ENCODE measurements around the gene TNFRSF11A. TPM values are rescaled to one million over a fixed set of nuclear protein-coding genes. Genes with fewer than 3 reads are reported as not detected.

The TNFRSF11A gene
- total and polyA plus RNA-seq, 10 donors: 0.29 to 11.8 (median 4.2) TPM

DNA sequence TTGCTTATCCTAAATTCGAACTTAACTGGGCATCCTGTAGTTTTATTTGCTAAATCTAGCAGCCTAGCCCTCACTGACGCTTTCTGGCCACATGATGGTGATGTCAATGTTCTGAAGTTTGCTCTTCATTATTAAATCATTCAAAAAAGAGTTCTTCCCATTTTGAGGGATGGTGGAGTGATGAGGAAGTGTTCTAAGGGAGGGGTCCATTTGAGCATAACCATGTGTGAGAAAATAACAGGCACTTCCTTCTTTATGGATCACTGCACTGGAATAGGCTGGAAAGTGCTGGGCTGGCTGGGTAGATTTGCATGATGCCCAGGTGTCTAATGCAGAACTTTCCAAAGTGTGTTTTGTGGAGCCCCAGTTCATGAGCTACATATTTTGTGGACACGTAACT lies 74.2 kb downstream of the TNFRSF11A start:
- intact Hi-C loops (cut with DNase I; ENCODE audit: low total_unique reads): no loop called here
- no peak for DNase-seq
- TF ChIP-seq, protein P1, sequence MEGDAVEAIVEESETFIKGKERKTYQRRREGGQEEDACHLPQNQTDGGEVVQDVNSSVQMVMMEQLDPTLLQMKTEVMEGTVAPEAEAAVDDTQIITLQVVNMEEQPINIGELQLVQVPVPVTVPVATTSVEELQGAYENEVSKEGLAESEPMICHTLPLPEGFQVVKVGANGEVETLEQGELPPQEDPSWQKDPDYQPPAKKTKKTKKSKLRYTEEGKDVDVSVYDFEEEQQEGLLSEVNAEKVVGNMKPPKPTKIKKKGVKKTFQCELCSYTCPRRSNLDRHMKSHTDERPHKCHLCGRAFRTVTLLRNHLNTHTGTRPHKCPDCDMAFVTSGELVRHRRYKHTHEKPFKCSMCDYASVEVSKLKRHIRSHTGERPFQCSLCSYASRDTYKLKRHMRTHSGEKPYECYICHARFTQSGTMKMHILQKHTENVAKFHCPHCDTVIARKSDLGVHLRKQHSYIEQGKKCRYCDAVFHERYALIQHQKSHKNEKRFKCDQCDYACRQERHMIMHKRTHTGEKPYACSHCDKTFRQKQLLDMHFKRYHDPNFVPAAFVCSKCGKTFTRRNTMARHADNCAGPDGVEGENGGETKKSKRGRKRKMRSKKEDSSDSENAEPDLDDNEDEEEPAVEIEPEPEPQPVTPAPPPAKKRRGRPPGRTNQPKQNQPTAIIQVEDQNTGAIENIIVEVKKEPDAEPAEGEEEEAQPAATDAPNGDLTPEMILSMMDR (IDR thresholded peaks at IDR 0.05 in 8 of 11, conservative IDR thresholded peaks at IDR 0.05 in 3 of 11): no peak
- no peak for TF ChIP-seq POLR2AphosphoS5 (IDR thresholded peaks at IDR 0.05)
- no peak for TF ChIP-seq POLR2A (IDR thresholded peaks at IDR 0.05)
- WGBS, 5 donors: 59 to 85% (median 73%) methylated on average over 3 of the region's 3 CpGs
- H3K36me3 ChIP-seq: no peaks in the 10 kb centered on the region
- no peaks in the 10 kb centered on the region for H3K9me3 ChIP-seq
- H3K27ac ChIP-seq: no peak overlapping the region
- peaks cover 0 to 9% (median 0%) of the 10 kb centered on the region in 6 donors for H3K4me1 ChIP-seq
- no peak overlapping the region for H3K4me3 ChIP-seq
- no peaks in the 10 kb centered on the region for H3K27me3 ChIP-seq (replicated peaks in 1 of 7)

DNA sequence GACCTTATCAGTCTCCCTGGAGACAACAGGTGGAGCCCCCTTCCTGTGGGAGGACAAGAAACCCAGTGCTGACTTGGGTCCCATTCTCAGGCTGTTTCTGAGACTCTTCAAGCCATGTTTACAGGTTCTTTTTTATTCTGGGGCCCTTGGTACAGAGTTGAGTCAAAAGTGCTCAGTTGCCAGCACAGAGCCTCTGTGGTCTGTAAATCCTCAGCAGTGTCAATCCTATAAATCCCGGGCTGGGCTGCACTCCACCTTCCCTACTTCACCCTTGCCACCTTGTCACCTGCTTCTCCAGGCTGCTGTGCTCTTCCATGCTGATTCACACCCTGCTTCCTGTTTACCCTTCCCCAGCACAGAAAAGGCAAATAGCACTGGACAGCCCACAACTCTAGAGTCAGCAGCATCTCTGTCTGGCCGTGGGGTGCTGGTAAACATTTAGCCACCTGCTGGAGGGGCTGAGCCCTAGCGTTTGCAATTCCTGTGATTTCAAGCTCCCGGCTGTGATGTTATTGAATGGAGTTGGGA lies 74.7 kb downstream of the TNFRSF11A start:
- Histone ChIP-seq H3K4me1 (peaks cover 0 to 9% (median 0%) of the 10 kb centered on the region in 6 donors), H3K27ac (no peak overlapping the region), H3K27me3 (replicated peaks in 1 of 7) (no peaks in the 10 kb centered on the region), H3K9me3 (no peaks in the 10 kb centered on the region), H3K36me3 (no peaks in the 10 kb centered on the region), H3K4me3 (no peak overlapping the region)
- WGBS, 5 donors: 29 to 45% (median 40%) methylated on average over 4 of the region's 4 CpGs
- no peak for DNase-seq
- intact Hi-C loops (cut with DNase I; ENCODE audit: low total_unique reads): no loop called here
- TF ChIP-seq POLR2AphosphoS5 (IDR thresholded peaks at IDR 0.05) (no peak), POLR2A (IDR thresholded peaks at IDR 0.05) (no peak)
- TF ChIP-seq, protein P1 (IDR thresholded peaks at IDR 0.05 in 8 of 11, conservative IDR thresholded peaks at IDR 0.05 in 3 of 11): no peak

DNA sequence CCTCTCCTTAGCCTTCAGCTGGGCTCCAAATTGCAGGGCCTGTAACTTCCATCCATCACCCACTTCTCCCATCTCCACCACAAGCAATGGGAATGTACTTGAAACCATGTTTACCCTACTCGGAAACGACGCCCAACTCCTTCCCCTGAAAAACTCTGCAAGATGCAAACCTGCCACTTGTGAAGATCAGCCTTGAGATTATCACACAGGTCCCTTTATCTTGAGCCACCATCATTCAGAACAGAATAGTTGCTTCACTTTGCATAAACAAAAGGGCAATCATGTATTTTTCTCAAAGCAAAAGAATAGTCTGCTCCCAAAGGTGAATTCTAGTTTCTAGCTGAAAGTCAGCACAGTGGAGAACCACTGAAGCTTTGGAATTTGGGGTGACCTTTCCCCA lies 75.8 kb downstream of the TNFRSF11A start:
- H3K27me3 ChIP-seq (replicated peaks in 1 of 7): no peaks in the 10 kb centered on the region
- H3K36me3 ChIP-seq: no peaks in the 10 kb centered on the region
- 85 to 89% (median 88%) methylated on average over 3 of the region's 3 CpGs for WGBS, 5 donors
- TF ChIP-seq, protein P1 (IDR thresholded peaks at IDR 0.05 in 8 of 11, conservative IDR thresholded peaks at IDR 0.05 in 3 of 11): no peak
- no peak overlapping the region for H3K4me3 ChIP-seq
- no peaks in the 10 kb centered on the region for H3K9me3 ChIP-seq
- peaks cover 0 to 9% (median 0%) of the 10 kb centered on the region in 6 donors for H3K4me1 ChIP-seq
- DNase-seq: no peak
- intact Hi-C loops (cut with DNase I; ENCODE audit: low total_unique reads): no loop called here
- no peak overlapping the region for H3K27ac ChIP-seq

DNA sequence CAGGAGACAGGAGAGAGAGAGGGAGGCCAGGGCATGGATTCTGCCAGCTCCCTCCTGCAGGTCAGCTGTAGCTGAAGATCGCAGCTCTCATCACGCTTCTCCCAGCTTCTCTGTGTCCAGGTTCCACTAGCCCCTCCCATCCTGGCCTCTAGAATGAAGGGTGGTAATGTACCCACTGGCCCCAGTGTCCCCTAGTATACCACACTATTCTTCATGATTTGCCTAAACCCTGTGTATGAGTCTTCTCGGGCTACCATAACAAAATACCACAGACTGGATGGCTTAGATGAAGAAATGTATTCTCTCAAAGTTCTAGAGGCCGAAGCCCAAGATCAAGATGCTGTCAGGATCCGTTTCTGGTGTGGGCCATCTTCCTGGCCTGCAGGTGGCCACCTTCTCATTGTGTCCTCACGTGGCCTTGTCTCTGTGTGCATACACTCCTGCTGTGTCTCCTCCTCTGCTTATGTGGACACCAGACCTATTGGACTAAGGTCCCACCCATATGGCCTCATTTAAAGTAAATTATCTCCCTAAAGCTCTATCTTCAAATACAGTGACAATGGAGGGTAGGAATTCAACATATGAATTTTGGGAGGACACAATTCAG lies 77.3 kb downstream of the TNFRSF11A start:
- intact Hi-C loops (cut with DNase I; ENCODE audit: low total_unique reads): no loop called here
- WGBS, 5 donors: 87 to 95% (median 88%) methylated on average over 6 of the region's 6 CpGs
- TF ChIP-seq POLR2A (IDR thresholded peaks at IDR 0.05) (no peak), POLR2AphosphoS5 (IDR thresholded peaks at IDR 0.05) (no peak)
- TF ChIP-seq, protein P1 (IDR thresholded peaks at IDR 0.05 in 8 of 11, conservative IDR thresholded peaks at IDR 0.05 in 3 of 11): no peak
- Histone ChIP-seq H3K9me3 (no peaks in the 10 kb centered on the region), H3K36me3 (no peaks in the 10 kb centered on the region), H3K4me1 (peaks cover 0 to 9% (median 0%) of the 10 kb centered on the region in 6 donors), H3K27ac (no peak overlapping the region), H3K4me3 (no peak overlapping the region), H3K27me3 (replicated peaks in 1 of 7) (no peaks in the 10 kb centered on the region)
- no peak for DNase-seq

Data from spleen (tissue), 11 donors.